GM23248 (cell line): ENCODE data around the gene ANO2.
"Not testable (repeated sequence)": the region's sequence is repeated elsewhere in the genome, so short reads cannot be mapped to it uniquely, and the experiment has no call there.

Experiments used
- EZH2 ChIP-seq: fragments of 200-600 bp; sonication (generic); IDR thresholded peaks from 2 replicates; pipeline ENCODE4 v1.6.1; 2018; ENCODE audit warnings: antibody characterized with exemption, mild to moderate bottlenecking; ENCODE audit not compliant: insufficient read depth, poor library complexity, severe bottlenecking
- EZH2phosphoT487 ChIP-seq: fragments of 200-600 bp; sonication (generic); IDR thresholded peaks from 2 replicates; pipeline ENCODE4 v1.6.1; 2018; ENCODE audit warnings: antibody characterized with exemption, moderate library complexity, mild to moderate bottlenecking, low read depth; ENCODE audit not compliant: insufficient read depth

GRCh38 chr12:5537026-5537615 is 407.9 kb downstream of the ANO2 start:
- not testable (repeated sequence) for TF ChIP-seq EZH2, EZH2phosphoT487
